Lower leg skin (tissue), 3 donors: ENCODE measurements around the gene STX8.

Experiments
- POLR2A ChIP-seq, 2 donors: fragments of 450-650 bp; IDR thresholded peaks; one replicate each; pipeline ENCODE4 v1.6.1; 2016 to 2017; ENCODE audit warnings: antibody characterized with exemption in 2 of 2, mild to moderate bottlenecking in 1 of 2, moderate library complexity in 1 of 2
- TF ChIP-seq, protein P1 (sequence below), 3 donors: fragments of 450-650 bp; IDR thresholded peaks; one replicate each; pipeline ENCODE4 v1.5.1; 2016; ENCODE audit warnings: antibody characterized with exemption in 3 of 3, mild to moderate bottlenecking in 3 of 3, moderate library complexity in 2 of 3

DNA sequence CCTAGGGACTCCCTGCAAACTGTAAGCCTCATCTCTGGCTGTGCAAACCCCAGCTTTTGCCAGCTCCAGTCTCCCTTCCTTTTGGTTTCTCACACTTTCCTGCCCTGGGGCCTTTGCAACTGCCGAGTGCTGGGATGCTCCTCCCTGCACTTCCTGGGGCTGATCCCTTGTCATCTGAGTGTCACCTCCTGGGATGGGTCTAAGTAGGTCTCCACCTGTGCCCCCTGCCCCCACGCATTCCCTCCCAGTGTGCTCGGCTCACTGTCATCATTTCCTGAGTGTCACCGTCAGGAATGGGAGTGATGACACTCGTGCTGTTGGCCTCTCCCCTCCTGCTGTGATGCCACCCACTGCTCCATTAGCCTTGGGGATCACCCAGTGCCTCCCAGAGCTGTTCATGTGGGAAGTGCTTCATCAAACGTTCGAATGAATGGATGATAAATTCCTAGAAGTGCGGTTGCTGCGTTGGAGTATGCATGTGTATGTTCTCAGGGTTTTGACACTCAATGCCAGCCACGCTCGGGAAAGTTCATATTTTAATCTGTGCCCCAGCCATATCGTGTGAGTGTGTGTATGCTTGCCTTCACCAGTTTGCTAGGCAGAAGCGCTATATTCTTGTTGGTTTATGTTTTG is 364.4 kb downstream of the STX8 start:
- TF ChIP-seq, protein P1, sequence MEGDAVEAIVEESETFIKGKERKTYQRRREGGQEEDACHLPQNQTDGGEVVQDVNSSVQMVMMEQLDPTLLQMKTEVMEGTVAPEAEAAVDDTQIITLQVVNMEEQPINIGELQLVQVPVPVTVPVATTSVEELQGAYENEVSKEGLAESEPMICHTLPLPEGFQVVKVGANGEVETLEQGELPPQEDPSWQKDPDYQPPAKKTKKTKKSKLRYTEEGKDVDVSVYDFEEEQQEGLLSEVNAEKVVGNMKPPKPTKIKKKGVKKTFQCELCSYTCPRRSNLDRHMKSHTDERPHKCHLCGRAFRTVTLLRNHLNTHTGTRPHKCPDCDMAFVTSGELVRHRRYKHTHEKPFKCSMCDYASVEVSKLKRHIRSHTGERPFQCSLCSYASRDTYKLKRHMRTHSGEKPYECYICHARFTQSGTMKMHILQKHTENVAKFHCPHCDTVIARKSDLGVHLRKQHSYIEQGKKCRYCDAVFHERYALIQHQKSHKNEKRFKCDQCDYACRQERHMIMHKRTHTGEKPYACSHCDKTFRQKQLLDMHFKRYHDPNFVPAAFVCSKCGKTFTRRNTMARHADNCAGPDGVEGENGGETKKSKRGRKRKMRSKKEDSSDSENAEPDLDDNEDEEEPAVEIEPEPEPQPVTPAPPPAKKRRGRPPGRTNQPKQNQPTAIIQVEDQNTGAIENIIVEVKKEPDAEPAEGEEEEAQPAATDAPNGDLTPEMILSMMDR (IDR thresholded peaks at IDR 0.05) = no peak
- TF ChIP-seq POLR2A (IDR thresholded peaks at IDR 0.05) = no peak
